GM13977 (cell line): ENCODE measurements around the gene ABCC6.
"Not testable (repeated sequence)": the region's sequence is repeated elsewhere in the genome, so short reads cannot be mapped to it uniquely, and the experiment has no call there.

Experiments
- DNase-seq: peaks from one replicate; pipeline ENCODE4 v3.0.0; 2012; ENCODE audit warnings: low spot score
- in situ Hi-C: fragments of 300-500 bp; cut with MboI; formaldehyde crosslinking; loops from one replicate; pipeline ENCODE4 v1.12.0; 2022; ENCODE audit warnings: low sequenced_read_pairs, low pct_unique_long_range_greater_than_20kb, mixed read lengths, inconsistent platforms; ENCODE audit not compliant: unreplicated experiment
- TF ChIP-seq, protein P1 (sequence below): IDR thresholded peaks from 2 replicates; pipeline ENCODE4 v1.5.1; 2012; ENCODE audit warnings: mild to moderate bottlenecking, control low read depth; ENCODE audit not compliant: insufficient read depth; ENCODE audit errors: extremely low read depth, missing control alignments

The ABCC6 gene

GRCh38 chr16:16162591-16162990 lies 60.7 kb downstream of the ABCC6 start:
- DNase-seq: no peak
- in situ Hi-C loops: no loop called here
- TF ChIP-seq, protein P1, sequence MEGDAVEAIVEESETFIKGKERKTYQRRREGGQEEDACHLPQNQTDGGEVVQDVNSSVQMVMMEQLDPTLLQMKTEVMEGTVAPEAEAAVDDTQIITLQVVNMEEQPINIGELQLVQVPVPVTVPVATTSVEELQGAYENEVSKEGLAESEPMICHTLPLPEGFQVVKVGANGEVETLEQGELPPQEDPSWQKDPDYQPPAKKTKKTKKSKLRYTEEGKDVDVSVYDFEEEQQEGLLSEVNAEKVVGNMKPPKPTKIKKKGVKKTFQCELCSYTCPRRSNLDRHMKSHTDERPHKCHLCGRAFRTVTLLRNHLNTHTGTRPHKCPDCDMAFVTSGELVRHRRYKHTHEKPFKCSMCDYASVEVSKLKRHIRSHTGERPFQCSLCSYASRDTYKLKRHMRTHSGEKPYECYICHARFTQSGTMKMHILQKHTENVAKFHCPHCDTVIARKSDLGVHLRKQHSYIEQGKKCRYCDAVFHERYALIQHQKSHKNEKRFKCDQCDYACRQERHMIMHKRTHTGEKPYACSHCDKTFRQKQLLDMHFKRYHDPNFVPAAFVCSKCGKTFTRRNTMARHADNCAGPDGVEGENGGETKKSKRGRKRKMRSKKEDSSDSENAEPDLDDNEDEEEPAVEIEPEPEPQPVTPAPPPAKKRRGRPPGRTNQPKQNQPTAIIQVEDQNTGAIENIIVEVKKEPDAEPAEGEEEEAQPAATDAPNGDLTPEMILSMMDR: no peak

DNA sequence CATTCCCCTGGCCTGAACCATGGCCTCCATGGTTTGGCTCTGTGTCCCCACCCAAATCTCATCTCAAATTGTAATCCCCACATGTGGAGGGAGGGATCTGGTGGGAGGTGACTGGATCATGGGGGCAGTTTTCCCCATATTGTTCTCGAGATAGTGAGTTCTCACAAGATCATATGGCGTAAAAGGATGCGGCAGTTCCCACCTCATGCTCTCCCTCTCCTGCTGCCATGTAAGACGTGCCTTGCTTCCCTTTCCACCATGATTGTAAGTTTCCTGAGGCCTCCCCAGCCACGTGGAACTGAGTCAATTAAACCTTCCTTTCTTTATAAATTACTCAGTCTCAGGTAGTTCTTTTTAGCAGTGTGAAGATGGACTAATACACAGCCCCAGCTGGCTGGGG lies 61.5 kb downstream of the ABCC6 start:
- in situ Hi-C loops, DNase-seq: not testable (repeated sequence)

GRCh38 chr16:16161319-16161718 lies 62.0 kb downstream of the ABCC6 start:
- TF ChIP-seq, protein P1: no peak
- DNase-seq: no peak
- in situ Hi-C loops: no loop called here

- TF ChIP-seq, protein P1: no peak
- no peak for DNase-seq
- in situ Hi-C loops: no loop called here
Measured at GRCh38 chr16:16159662-16160061, 63.6 kb downstream of the ABCC6 start.

DNA sequence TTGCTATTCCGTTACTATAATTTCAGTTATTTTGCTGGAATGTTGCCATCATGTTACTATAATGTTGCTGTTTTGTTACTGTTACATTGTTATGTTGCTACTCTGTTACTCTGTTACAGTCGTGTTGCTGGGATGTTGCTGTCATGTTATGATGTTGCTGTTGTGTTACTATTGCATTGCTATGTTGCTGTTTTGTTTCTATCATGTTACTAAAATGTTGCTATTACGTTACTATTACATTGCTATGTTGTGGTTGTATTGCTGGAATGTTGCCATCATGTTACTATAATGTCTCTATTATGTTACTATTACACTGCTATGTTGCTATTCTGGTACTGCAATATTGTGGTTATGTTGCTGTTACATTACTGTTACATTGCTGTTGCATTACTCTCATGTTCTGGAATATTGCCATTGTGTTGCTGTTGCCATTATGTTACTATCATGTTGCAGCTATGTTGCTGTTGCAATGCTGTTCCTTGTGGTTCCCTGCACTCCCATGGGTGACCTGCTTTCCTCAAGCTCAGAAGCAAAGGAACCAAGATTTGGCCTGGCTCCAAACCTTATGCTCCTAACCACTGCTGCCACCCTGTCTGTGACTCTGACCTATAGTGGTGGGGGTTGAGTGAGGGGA lies 64.4 kb downstream of the ABCC6 start:
- in situ Hi-C loops: no loop called here
- TF ChIP-seq, protein P1: no peak
- no peak for DNase-seq

DNA sequence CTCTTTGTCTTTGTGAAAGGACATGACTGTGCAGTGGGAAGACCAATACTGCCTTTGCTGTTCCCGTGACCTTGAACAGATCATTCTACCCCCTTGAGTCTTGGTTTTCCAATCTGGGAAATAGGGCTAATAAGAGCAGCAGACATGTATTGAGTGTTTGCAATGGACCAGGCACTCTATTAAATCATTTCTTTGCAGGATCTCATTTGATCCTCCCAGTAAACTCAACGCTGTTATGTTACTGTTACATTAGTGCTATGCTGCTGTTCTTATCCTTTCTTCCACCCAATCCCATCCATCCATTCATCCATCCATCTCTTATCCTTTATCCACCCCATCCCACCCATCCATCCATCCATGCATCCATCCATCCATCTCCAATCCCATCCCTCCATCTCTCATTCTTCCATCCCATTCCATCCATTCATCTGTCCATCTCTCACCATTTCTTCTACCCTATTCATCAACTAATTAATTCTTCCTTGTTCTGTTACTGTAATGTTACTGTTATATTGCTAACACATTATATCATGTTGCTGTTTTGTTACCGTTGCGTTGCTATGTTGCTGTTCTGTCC lies 65.1 kb downstream of the ABCC6 start:
- in situ Hi-C loops: no loop called here
- TF ChIP-seq, protein P1: no peak
- DNase-seq: no peak

GRCh38 chr16:16157166-16157565 lies 66.1 kb downstream of the ABCC6 start:
- DNase-seq: no peak
- in situ Hi-C loops: no loop called here
- TF ChIP-seq, protein P1: no peak
